ENCODE data around the gene CYB5A. TPM values are rescaled to one million over a fixed set of nuclear protein-coding genes. Genes with fewer than 3 reads are reported as not detected.

The CYB5A gene
- total and polyA plus RNA-seq, 2 of the 8 experiments (the other 6 are each of a cell fraction or from before 2014, with no cell fraction given): 154 to 195 TPM

DNA sequence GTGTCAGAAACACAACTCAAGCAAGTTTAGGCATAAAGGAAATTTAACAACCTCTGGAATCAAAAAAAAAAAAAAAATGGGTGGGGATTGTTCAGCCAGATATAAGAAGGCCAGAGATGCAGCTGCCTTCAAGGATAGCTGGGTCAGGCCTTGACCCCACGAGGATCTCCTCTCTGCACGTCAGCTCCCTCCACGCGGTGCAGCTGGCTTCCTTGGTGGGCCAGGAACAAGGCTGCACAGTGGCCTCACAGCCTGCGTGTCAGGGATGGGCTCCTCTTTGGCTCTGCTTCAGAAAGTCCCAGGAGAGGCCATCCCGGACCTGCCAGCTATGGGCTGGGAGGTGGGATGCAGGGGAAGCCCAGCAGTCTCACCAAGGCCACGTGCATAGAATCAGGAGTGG is 88.0 kb downstream of the CYB5A start:
- Histone ChIP-seq H3K27me3 (replicated peaks in 1 of 4; ENCODE audit: control insufficient read depth in 3 of 4, extremely low read depth in 1 of 4, insufficient read depth in 3 of 4, low read length in 3 of 4) (no peaks in the 10 kb centered on the region), H3K9me3 (ENCODE audit: insufficient read depth in 2 of 2, low read depth in 1 of 2, low read length in 1 of 2) (no peaks in the 10 kb centered on the region; a peak in 1 of 4 replicates), H2BK5ac (ENCODE audit: low read depth, low read length) (no peak overlapping the region), H3K23me2 (ENCODE audit: low read depth, low read length) (no peaks in the 10 kb centered on the region), H3K23ac (ENCODE audit: insufficient read length) (no peak overlapping the region), H2BK20ac (ENCODE audit: low read length) (no peak overlapping the region), H3K9ac (replicated peaks in 1 of 4; ENCODE audit: extremely low read depth in 1 of 4, low read depth in 3 of 4, low read length in 3 of 4) (no peak overlapping the region), H2BK15ac (ENCODE audit: low read length) (peak overlapping the region; percentile 35; the same call in 1 of the 2 replicates), H3K36me3 (ENCODE audit: control insufficient read depth in 2 of 4, insufficient read depth in 4 of 4, low read length in 3 of 4) (no peaks in the 10 kb centered on the region), H3K4me1 (replicated peaks in 1 of 4; ENCODE audit: control insufficient read depth in 3 of 4, insufficient read depth in 4 of 4, low read length in 3 of 4) (no peaks in the 10 kb centered on the region; a peak in 1 of 7 replicates), H4K8ac (ENCODE audit: extremely low read depth, insufficient read depth, low read length) (no peak overlapping the region), H4K20me1 (replicated peaks in 1 of 2; ENCODE audit: control insufficient read depth in 1 of 2, insufficient read depth in 2 of 2, low read length in 2 of 2) (no peaks in the 10 kb centered on the region), H3K27ac (ENCODE audit: low read depth, low read length) (no peak overlapping the region), H3K14ac (ENCODE audit: insufficient read length) (no peak overlapping the region), H2AFZ (ENCODE audit: low read length) (no peak overlapping the region), H3K4me2 (ENCODE audit: insufficient read depth in 1 of 2, low read depth in 2 of 2, low read length in 2 of 2) (no peak overlapping the region), H2BK12ac (ENCODE audit: low read depth, low read length) (no peak overlapping the region), H3K4ac (replicated peaks; ENCODE audit: insufficient read length, low read depth, low read length) (no peak overlapping the region), H3K79me2 (ENCODE audit: control insufficient read depth in 1 of 2, insufficient read depth in 2 of 2, low read length in 2 of 2) (no peaks in the 10 kb centered on the region), H2AK5ac (ENCODE audit: low read depth, low read length) (no peak overlapping the region), H3K79me1 (ENCODE audit: low read depth, low read length) (no peaks in the 10 kb centered on the region), H3K4me3 (ENCODE audit: extremely low read depth in 1 of 4, insufficient read depth in 2 of 4, low read depth in 3 of 4, low read length in 4 of 4) (no peak overlapping the region), H4K5ac (ENCODE audit: insufficient read length, low read depth, low read length) (no peak overlapping the region), H3K18ac (ENCODE audit: extremely low read depth, low read length) (no peak overlapping the region), H3K56ac (replicated peaks; ENCODE audit: insufficient read length, low read depth, low read length) (no peak overlapping the region), H2BK120ac (replicated peaks; ENCODE audit: low read depth, low read length) (no peak overlapping the region), H4K91ac (replicated peaks; ENCODE audit: insufficient read length, low read length) (no peak overlapping the region)
- ChIA-PET POLR2A (ENCODE audit: partially characterized antibody) (interaction anchor here (0.7 kb wide), 1 partner anchor 76 kb away, joined by 3 read pairs; no protein-coding TSS in a partner anchor), CTCF (ENCODE audit: partially characterized antibody) (interaction anchor here (0.8 kb wide), 1 partner anchor 9 kb away, joined by 4 read pairs; no protein-coding TSS in a partner anchor)
- TF ChIP-seq, protein P1, sequence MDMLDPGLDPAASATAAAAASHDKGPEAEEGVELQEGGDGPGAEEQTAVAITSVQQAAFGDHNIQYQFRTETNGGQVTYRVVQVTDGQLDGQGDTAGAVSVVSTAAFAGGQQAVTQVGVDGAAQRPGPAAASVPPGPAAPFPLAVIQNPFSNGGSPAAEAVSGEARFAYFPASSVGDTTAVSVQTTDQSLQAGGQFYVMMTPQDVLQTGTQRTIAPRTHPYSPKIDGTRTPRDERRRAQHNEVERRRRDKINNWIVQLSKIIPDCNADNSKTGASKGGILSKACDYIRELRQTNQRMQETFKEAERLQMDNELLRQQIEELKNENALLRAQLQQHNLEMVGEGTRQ (IDR thresholded peaks at IDR 0.05; ENCODE audit: low read length): no peak
- no peak for DNase-seq (ENCODE audit: low read depth in 1 of 2, low spot score in 2 of 2)
- no peak for FAIRE-seq
- 72% methylated on average over 7 of the region's 7 CpGs; no CpG with 5 or more reads in 1 of the 2 experiments for WGBS, 2 experiments (ENCODE audit: extremely low coverage in 1 of 2, insufficient coverage in 1 of 2, insufficient read length in 1 of 2, insufficient replicate concordance in 2 of 2, low coverage in 1 of 2, low lambda C conversion rate in 2 of 2, missing lambda C conversion rate in 1 of 2)

Small RNAs within 50 kb of the gene (small RNA-seq; reads per million reads assigned to genes)
- gene RN7SL551P (ENCODE audit: insufficient read depth): not detected

Other genes with a start within 250 kb of the CYB5A start
- gene FBXO15, start 144.1 kb downstream of the CYB5A start, total RNA-seq (2021; fragmentation: NEBNext Ultra II Directional; extraction: Animal tissue kit (Norgen Biotek cat#: 25700)): 0.46 and 0.84 TPM in 2 replicates
- 0.75 and 0.85 TPM in 2 replicates for gene FBXO15, start 144.1 kb downstream of the CYB5A start, polyA plus RNA-seq (2011; rRNA removed)
- 43.8 and 46.3 TPM in 2 replicates for gene TIMM21, start 143.4 kb downstream of the CYB5A start, total RNA-seq (2021; fragmentation: NEBNext Ultra II Directional; extraction: Animal tissue kit (Norgen Biotek cat#: 25700))
- gene TIMM21, start 143.4 kb downstream of the CYB5A start, polyA plus RNA-seq (2011; rRNA removed): 17.6 and 27.9 TPM in 2 replicates
- gene C18orf63, start 23.9 kb upstream of the CYB5A start, total RNA-seq (2021; fragmentation: NEBNext Ultra II Directional; extraction: Animal tissue kit (Norgen Biotek cat#: 25700)): not detected in 2 replicates
- gene C18orf63, start 23.9 kb upstream of the CYB5A start, polyA plus RNA-seq (2011; rRNA removed): not detected in 2 replicates
- gene DIPK1C, start 165.3 kb upstream of the CYB5A start, total RNA-seq (2021; fragmentation: NEBNext Ultra II Directional; extraction: Animal tissue kit (Norgen Biotek cat#: 25700)): not detected in 2 replicates
- 0.08 TPM in 1 of 2 replicates, not detected in the other for gene DIPK1C, start 165.3 kb upstream of the CYB5A start, polyA plus RNA-seq (2011; rRNA removed)
- gene CNDP2, start 204.4 kb upstream of the CYB5A start, total RNA-seq (2021; fragmentation: NEBNext Ultra II Directional; extraction: Animal tissue kit (Norgen Biotek cat#: 25700)): 243 TPM in 2 replicates
- 71.8 and 95.6 TPM in 2 replicates for gene CNDP2, start 204.4 kb upstream of the CYB5A start, polyA plus RNA-seq (2011; rRNA removed)
- gene CNDP1, start 242.5 kb upstream of the CYB5A start, total RNA-seq (2021; fragmentation: NEBNext Ultra II Directional; extraction: Animal tissue kit (Norgen Biotek cat#: 25700)): not detected in 2 replicates
- 0.08 and 0.09 TPM in 2 replicates for gene CNDP1, start 242.5 kb upstream of the CYB5A start, polyA plus RNA-seq (2011; rRNA removed)

All from H1 (cell line).